Measurements from ENCODE around the gene FCHSD1.

The FCHSD1 gene

GRCh38 chr5:141597814-141598213, 53.4 kb downstream of the FCHSD1 start:
- Histone ChIP-seq H3K27ac (peak overlapping the region in 5 of 21 experiments; percentile 23 to 60 (median 41)), H3K4me3 (no peak overlapping the region)

DNA sequence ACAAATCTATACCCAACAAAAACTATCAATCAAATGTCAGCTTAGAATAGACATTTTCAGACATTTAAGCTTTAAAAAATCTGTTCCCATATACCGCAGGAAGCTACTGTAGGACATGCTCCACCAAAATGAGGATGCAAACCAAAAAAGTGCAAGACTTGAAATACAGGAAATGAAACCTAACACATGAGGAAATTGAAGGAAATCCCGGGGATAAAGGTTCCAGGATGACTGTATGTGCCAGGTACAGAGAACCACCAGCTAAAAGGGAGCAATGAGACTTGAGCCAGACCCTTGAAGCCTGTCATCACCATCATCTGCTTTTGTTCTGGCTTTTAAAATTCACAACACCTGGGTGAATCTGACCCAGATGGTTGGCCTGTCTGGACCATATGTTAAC, 53.8 kb downstream of the FCHSD1 start:
- no peak overlapping the region for H3K4me3 ChIP-seq
- H3K27ac ChIP-seq, result peak overlapping the region in 5 of 21 experiments; percentile 23 to 60 (median 41)

GRCh38 chr5:141596867-141597266, 54.4 kb downstream of the FCHSD1 start:
- H3K4me3 ChIP-seq, result no peak overlapping the region
- peak overlapping the region in 1 of 21 experiments; percentile 60 for H3K27ac ChIP-seq

GRCh38 chr5:141590127-141590526, 61.1 kb downstream of the FCHSD1 start:
- Histone ChIP-seq H3K4me3 (no peak overlapping the region), H3K27ac (no peak overlapping the region)

Data from skin epidermis (tissue), 12 donors.